IPS-20b (cell line): ENCODE results near the gene ETFDH.
"Not testable (repeated sequence)": the region's sequence is repeated elsewhere in the genome, so short reads cannot be mapped to it uniquely, and the experiment has no call there.

Source experiments
- H3K27ac ChIP-seq: one replicate; pipeline ENCODE4 v1.5.1; 2013; ENCODE audit warnings: low read length
- H3K27me3 ChIP-seq: 2 replicates; pipeline ENCODE4 v1.6.1; 2013; ENCODE audit warnings: mild to moderate bottlenecking, low read length, inconsistent platforms; ENCODE audit not compliant: insufficient read depth
- H3K36me3 ChIP-seq: 2 replicates; pipeline ENCODE4 v1.6.1; 2013; ENCODE audit warnings: low read depth, mild to moderate bottlenecking, inconsistent platforms, low read length, moderate library complexity; ENCODE audit not compliant: insufficient read depth
- H3K4me1 ChIP-seq: 2 replicates; pipeline ENCODE4 v1.6.1; 2013; ENCODE audit warnings: mild to moderate bottlenecking, control low read depth, inconsistent platforms, low read length, moderate library complexity; ENCODE audit not compliant: insufficient read depth
- H3K4me3 ChIP-seq: 2 replicates; pipeline ENCODE4 v1.5.1; 2013; ENCODE audit warnings: mild to moderate bottlenecking, low read length, inconsistent platforms
- H3K9ac ChIP-seq: 2 replicates; pipeline ENCODE4 v1.6.1; 2013; ENCODE audit warnings: low read depth, mild to moderate bottlenecking, inconsistent platforms, low read length, moderate library complexity
- H3K9me3 ChIP-seq: 2 replicates; pipeline ENCODE4 v1.6.1; 2013; ENCODE audit warnings: mild to moderate bottlenecking, low read depth, low read length, inconsistent platforms; ENCODE audit not compliant: insufficient read depth

The ETFDH gene

DNA sequence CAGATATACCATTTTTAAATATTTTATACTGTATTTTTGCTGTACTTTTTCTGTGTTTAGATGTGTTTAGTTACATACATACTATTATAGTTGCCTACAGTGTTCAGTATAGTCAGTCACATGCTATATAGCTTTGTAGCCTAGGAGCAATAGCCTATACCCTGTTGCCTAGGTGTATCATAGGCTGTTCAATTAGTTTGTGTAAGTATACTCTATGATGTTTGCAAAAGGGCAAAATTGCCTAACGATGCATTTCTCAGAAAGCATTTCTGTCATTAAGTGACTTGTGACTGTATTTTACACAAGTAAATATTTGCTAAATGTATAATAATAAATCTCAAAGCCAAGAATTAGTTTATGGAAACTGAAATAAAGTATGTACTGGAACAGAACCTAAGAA is 9.5 kb downstream of the ETFDH start:
- Histone ChIP-seq H3K4me1 (no peaks in the 10 kb centered on the region), H3K4me3 (no peak overlapping the region), H3K27ac (no peak overlapping the region), H3K9me3 (no peaks in the 10 kb centered on the region), H3K36me3 (no peaks in the 10 kb centered on the region), H3K9ac (no peak overlapping the region), H3K27me3 (no peaks in the 10 kb centered on the region)

DNA sequence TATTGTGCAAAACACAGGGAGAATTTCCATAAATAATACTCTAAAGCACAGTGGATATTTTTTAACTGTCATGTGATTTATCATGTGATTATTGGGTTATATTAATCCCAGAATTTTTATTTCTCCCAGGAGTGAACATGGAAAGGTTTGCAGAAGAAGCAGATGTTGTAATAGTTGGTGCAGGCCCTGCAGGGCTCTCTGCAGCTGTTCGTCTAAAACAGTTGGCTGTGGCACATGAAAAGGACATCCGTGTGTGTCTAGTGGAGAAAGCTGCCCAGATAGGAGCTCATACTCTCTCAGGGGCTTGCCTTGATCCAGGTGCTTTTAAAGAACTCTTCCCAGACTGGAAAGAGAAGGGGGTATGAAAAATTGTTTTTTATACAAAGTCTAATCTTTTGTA is 10.0 kb downstream of the ETFDH start:
- Histone ChIP-seq H3K36me3 (no peaks in the 10 kb centered on the region), H3K4me3 (no peak overlapping the region), H3K27me3 (no peaks in the 10 kb centered on the region), H3K4me1 (no peaks in the 10 kb centered on the region), H3K9me3 (no peaks in the 10 kb centered on the region), H3K27ac (no peak overlapping the region), H3K9ac (no peak overlapping the region)

DNA sequence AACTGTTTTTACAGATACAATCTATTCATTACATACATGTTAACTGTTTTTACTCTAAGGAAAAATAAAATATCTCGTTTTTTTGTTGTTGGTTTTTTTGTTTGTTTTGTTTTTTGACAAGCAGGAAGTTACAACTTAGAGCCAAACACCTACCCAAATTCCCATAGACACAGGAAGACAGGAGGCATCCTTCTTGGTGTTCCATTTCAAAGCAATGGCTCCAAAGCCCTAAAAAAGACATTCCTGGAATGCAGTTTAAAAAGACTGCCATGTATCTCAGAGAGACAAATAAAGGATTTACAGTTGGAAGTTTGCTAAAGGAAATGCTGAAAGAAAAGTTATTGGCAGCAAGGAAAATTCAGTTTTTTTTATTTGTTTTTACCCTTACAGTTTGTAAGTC is 16.7 kb downstream of the ETFDH start:
- Histone ChIP-seq H3K27me3 (no peaks in the 10 kb centered on the region), H3K27ac (no peak overlapping the region), H3K9me3 (no peaks in the 10 kb centered on the region), H3K36me3 (no peaks in the 10 kb centered on the region), H3K4me3 (no peak overlapping the region), H3K4me1 (0 out of 2 replicates have a peak, but pooled peaks cover 2% of the 10 kb centered on the region), H3K9ac (no peak overlapping the region)

DNA sequence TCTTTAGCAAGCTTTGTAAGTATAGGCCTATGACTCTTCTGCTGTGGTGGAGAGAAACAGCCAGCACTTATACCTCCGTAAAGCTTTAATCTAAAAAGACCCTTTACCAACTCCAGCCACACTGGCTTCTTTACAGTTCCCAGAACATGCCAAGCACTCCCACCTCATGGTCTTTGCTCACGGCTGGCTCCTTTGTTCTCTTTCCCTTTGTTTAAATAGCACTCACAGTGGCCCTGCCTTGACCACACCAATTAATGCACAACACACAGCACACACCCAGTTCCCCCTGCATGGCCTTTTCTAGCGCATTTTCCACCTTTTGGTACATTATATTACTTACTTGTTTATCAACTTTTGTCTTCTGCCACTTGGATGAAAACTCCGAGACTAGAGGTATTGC is 32.2 kb downstream of the ETFDH start:
- Histone ChIP-seq H3K4me3 (no peak overlapping the region), H3K4me1 (no peaks in the 10 kb centered on the region), H3K27me3 (no peaks in the 10 kb centered on the region), H3K9me3 (no peaks in the 10 kb centered on the region), H3K9ac (no peak overlapping the region), H3K36me3 (peaks cover 29% of the 10 kb centered on the region), H3K27ac (no peak overlapping the region)

DNA sequence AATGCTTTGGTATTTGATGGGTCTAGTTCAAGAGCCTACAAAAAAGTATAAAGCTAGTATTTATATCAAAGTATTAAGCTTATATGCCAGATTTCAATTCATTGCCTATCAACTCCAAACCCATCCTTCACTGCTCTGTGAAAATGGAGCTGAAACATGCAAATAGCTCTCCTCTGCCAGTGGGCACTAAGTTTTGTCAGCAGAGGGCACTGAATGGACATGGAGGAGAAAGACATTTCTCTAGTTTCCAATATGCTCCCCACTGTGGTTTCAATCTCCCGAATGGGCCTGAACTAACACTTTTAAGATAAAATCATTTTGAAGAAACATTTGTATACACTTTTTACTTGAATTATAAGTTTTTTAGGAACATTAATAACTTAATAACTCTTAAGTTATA is 38.7 kb downstream of the ETFDH start:
- Histone ChIP-seq H3K9me3 (no peaks in the 10 kb centered on the region), H3K27me3 (no peaks in the 10 kb centered on the region), H3K4me1 (no peaks in the 10 kb centered on the region), H3K4me3 (no peak overlapping the region), H3K36me3 (peaks cover 92% of the 10 kb centered on the region), H3K27ac (no peak overlapping the region), H3K9ac (no peak overlapping the region)

DNA sequence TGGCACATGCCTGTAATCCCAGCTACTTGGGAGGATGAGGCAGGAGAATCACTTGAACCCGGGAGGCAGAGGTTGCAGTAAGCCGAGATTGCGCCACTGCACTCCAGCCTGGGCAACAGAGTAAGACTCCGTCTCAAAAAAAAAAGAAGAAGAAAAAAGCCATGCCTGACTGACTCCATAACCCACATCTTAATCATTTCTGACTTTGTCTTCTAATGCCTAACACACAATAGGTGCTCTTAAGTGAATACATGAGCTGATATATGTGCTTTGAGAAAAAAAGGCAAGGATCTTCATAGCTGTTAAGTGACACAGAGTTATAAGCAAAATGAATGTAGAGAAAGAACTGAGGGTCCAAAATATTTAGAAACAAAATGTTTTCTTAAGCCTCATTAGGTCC is 40.5 kb downstream of the ETFDH start:
- H3K27me3 ChIP-seq, H3K27ac ChIP-seq, H3K9ac ChIP-seq, H3K4me1 ChIP-seq, H3K4me3 ChIP-seq, H3K9me3 ChIP-seq: not testable (repeated sequence)
- peaks cover 95% of the 10 kb centered on the region for H3K36me3 ChIP-seq

- Histone ChIP-seq H3K4me1 (no peaks in the 10 kb centered on the region), H3K9ac (no peak overlapping the region), H3K36me3 (peaks cover 96% of the 10 kb centered on the region)
Observed at GRCh38 chr4:158714937-158715336, 42.8 kb downstream of the ETFDH start.

DNA sequence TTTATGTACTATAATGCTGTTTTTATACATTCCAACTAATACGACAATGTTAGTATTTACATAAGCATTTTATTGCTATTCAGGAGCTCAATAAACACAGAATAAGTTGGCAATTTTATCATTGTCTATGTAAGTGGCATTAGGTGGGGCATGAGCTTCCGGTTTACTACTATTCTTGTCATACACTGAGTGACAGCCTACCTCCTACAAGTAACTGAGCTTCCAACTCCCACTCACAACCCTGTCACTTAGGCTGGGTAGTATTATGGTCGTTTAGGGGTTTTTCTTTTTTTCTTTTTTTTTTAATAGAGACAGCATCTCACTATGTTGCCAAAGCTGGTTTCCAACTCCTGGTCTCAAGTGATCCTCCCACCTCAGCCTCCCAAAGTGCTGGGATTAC is 43.7 kb downstream of the ETFDH start:
- Histone ChIP-seq H3K9me3 (no peaks in the 10 kb centered on the region), H3K27me3 (no peaks in the 10 kb centered on the region), H3K9ac (no peak overlapping the region), H3K4me1 (no peaks in the 10 kb centered on the region), H3K4me3 (no peak overlapping the region), H3K36me3 (peaks cover 94% of the 10 kb centered on the region), H3K27ac (no peak overlapping the region)

More at GRCh38 chr4:158714937-158715336, 42.8 kb downstream of the ETFDH start:
- Histone ChIP-seq H3K4me3 (no peak overlapping the region), H3K27me3 (no peaks in the 10 kb centered on the region), H3K9me3 (no peaks in the 10 kb centered on the region), H3K27ac (no peak overlapping the region)

DNA sequence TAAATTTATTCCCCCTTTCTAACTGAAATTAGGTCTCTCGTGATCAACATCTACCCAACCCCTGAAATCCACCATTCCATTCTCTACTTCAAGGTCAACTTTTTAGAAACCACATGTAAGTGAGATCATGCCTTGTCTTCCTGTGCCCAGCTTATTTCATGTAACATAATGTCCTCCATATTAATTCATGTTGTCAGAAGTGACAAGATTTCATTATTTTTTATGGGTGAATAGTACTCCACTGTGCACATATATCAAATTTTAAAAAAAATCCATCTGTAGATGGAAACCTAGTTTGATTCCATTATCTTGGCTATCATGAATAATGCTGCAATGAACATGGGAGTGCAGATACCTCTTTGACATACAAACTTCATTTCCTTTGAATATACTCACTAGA is 49.6 kb downstream of the ETFDH start:
- no peak overlapping the region for H3K27ac ChIP-seq
- H3K9me3 ChIP-seq: no peaks in the 10 kb centered on the region
- peak overlapping the region; percentile 92; the same call in 1 of the 2 replicates for H3K9ac ChIP-seq
- H3K27me3 ChIP-seq: no peaks in the 10 kb centered on the region
- peak overlapping the region; percentile 95 for H3K4me3 ChIP-seq
- H3K36me3 ChIP-seq: peaks cover 48% of the 10 kb centered on the region
- H3K4me1 ChIP-seq: no peaks in the 10 kb centered on the region

DNA sequence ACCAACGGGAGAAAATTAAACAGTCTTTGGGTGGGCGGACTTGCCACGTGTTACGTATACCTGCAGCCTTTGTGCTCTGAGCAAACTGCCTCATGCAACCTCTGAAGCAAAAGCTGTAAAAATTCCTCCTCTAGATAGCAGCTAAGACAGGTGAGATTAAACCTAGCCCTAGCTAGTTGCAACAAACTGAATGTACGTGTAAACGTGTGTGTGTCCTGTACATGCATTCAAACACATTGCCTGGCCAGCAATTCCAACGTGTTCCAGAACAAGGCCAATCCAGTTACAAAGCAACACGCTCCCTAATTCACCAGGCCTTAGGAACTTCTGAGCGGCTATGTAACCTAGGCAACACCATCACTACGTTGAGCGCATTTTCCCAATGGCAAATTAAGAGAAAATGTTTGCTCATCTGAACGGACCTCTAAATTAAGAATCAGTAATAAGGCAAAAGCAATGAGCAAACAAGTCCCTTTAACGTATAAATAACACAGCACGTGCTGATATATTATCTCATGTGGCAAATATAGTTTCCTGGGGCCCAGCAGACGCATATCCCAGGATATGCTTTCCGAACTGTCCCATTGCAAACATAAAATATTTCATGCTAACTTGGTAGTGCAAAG is 50.3 kb downstream of the ETFDH start:
- H3K4me1 ChIP-seq: no peaks in the 10 kb centered on the region
- peak overlapping the region; percentile 92 for H3K9ac ChIP-seq
- H3K27ac ChIP-seq: peak overlapping the region; percentile 3
- H3K36me3 ChIP-seq: peaks cover 41% of the 10 kb centered on the region
- H3K27me3 ChIP-seq: no peaks in the 10 kb centered on the region
- no peaks in the 10 kb centered on the region for H3K9me3 ChIP-seq
- peak overlapping the region; percentile 95 for H3K4me3 ChIP-seq

- Histone ChIP-seq H3K9me3 (no peaks in the 10 kb centered on the region), H3K4me1 (no peaks in the 10 kb centered on the region), H3K4me3 (peak within 1 kb of the TSS; percentile 95), H3K36me3 (peaks cover 33% of the 10 kb centered on the region), H3K27ac (peak within 1 kb of the TSS; percentile 3), H3K27me3 (no peaks in the 10 kb centered on the region), H3K9ac (peak within 1 kb of the TSS; percentile 92)
Observed at GRCh38 chr4:158722917-158723793, 51.1 kb downstream of the ETFDH start, which contains the start of gene PPID. TSS of gene PPID (minus strand) at chr4:158723396. CDS start at chr4:158723288, 108 bp downstream.

- H3K27me3 ChIP-seq: no peaks in the 10 kb centered on the region
- no peaks in the 10 kb centered on the region for H3K9me3 ChIP-seq
- H3K9ac ChIP-seq: no peak overlapping the region
- H3K36me3 ChIP-seq: peaks cover 18% of the 10 kb centered on the region
- no peaks in the 10 kb centered on the region for H3K4me1 ChIP-seq
- H3K4me3 ChIP-seq: no peak overlapping the region
- H3K27ac ChIP-seq: no peak overlapping the region
Observed at GRCh38 chr4:158724637-158725036, 52.5 kb downstream of the ETFDH start.
